PC-3 (cell line): ENCODE results near the gene RAD51C. TPM values are rescaled to one million over a fixed set of nuclear protein-coding genes. Genes with fewer than 3 reads are reported as not detected.
"Not testable (repeated sequence)": the region's sequence is repeated elsewhere in the genome, so short reads cannot be mapped to it uniquely, and the experiment has no call there.

Source experiments
- ATAC-seq: fragments of 200-7000 bp; cut with Tn5 transposase; 2 replicates; pipeline ENCODE4 v1.9.1; 2020; ENCODE audit warnings: mild to moderate bottlenecking, moderate library complexity
- BruUV-seq: library from RNA; stranded (reverse); fragments of 400-500 nt; replicated peaks from 2 replicates; lab custom pipeline; 2021; lab: Mats Ljungman, UMichigan
- CTCF ChIA-PET: fragments of 300-600 bp; sonication (Branson Sonifier 250); formaldehyde crosslinking; loops from one replicate; lab custom pipeline; 2022; ENCODE audit warnings: antibody characterized with exemption; lab: Charles Lee
- POLR2A ChIA-PET: fragments of 300-600 bp; sonication (Branson Sonifier 250); formaldehyde crosslinking; loops from one replicate; lab custom pipeline; 2022; ENCODE audit warnings: antibody characterized with exemption; ENCODE audit not compliant: unreplicated experiment; lab: Charles Lee
- DNase-seq: peaks from one replicate; pipeline ENCODE4 v3.0.0-alpha.2; 2015
- H2AFZ ChIP-seq: fragments of 300-600 bp; sonication (generic); 2 replicates; pipeline ENCODE4 v1.6.0; 2016; ENCODE audit warnings: antibody characterized with exemption, low read length
- H3F3A ChIP-seq: fragments of 300-600 bp; sonication (generic); one replicate; pipeline ENCODE4 v1.6.0; 2017; ENCODE audit warnings: antibody characterized with exemption, low read length, control low read depth, mild to moderate bottlenecking; ENCODE audit not compliant: unreplicated experiment
- H3K27ac ChIP-seq: fragments of 300-600 bp; sonication (generic); 2 replicates; pipeline ENCODE4 v1.5.1; 2016; ENCODE audit warnings: mild to moderate bottlenecking, low read length
- H3K27me3 ChIP-seq: fragments of 300-600 bp; sonication (generic); 2 replicates; pipeline ENCODE4 v1.6.1; 2016; ENCODE audit warnings: low read length, mixed read lengths
- H3K36me3 ChIP-seq: fragments of 300-600 bp; sonication (generic); 2 replicates; pipeline ENCODE4 v1.6.1; 2016; ENCODE audit warnings: low read depth, mixed run types, low read length, mixed read lengths
- H3K4me1 ChIP-seq: fragments of 300-600 bp; sonication (generic); 2 replicates; pipeline ENCODE4 v1.5.1; 2016; ENCODE audit warnings: low read length; ENCODE audit not compliant: insufficient read depth
- H3K4me2 ChIP-seq: fragments of 300-600 bp; sonication (generic); 2 replicates; pipeline ENCODE4 v1.6.0; 2016; ENCODE audit warnings: low read length
- H3K4me3 ChIP-seq: fragments of 300-600 bp; sonication (generic); 2 replicates; pipeline ENCODE4 v1.5.1; 2016; ENCODE audit warnings: mild to moderate bottlenecking, low read length, mixed read lengths
- H3K79me2 ChIP-seq: fragments of 300-600 bp; sonication (generic); 2 replicates; pipeline ENCODE4 v1.6.1; 2017; ENCODE audit warnings: low read length, mixed read lengths
- H3K9ac ChIP-seq: fragments of 300-600 bp; sonication (generic); 2 replicates; pipeline ENCODE4 v1.6.0; 2016; ENCODE audit warnings: mild to moderate bottlenecking, low read length
- H3K9me2 ChIP-seq: fragments of 300-600 bp; sonication (generic); replicated peaks from 2 replicates; pipeline ENCODE4 v1.6.1; 2016; ENCODE audit warnings: mixed run types, low read length, mixed read lengths
- H3K9me3 ChIP-seq: fragments of 300-600 bp; sonication (generic); 2 replicates; pipeline ENCODE4 v1.6.1; 2016; ENCODE audit warnings: low read length, mixed read lengths
- H4K20me1 ChIP-seq: fragments of 300-600 bp; sonication (generic); 2 replicates; pipeline ENCODE4 v1.6.1; 2016; ENCODE audit warnings: low read length, mixed read lengths
- CTCF ChIP-seq: fragments of 300-600 bp; sonication (generic); conservative IDR thresholded peaks from 2 replicates; pipeline ENCODE4 v1.5.1; 2017; ENCODE audit warnings: antibody characterized with exemption, low read depth, mild to moderate bottlenecking, low read length
- EZH2 ChIP-seq: fragments of 300-600 bp; sonication (generic); IDR thresholded peaks from one replicate; pipeline ENCODE4 v1.6.1; 2017; ENCODE audit warnings: antibody characterized with exemption, mild to moderate bottlenecking, low read length; ENCODE audit not compliant: unreplicated experiment
- EZH2phosphoT487 ChIP-seq: fragments of 300-600 bp; sonication (generic); IDR thresholded peaks from 2 replicates; pipeline ENCODE4 v1.6.1; 2018; ENCODE audit warnings: mild to moderate bottlenecking, antibody characterized with exemption, low read length, borderline replicate concordance
- intact Hi-C: fragments of 100-400 bp; cut with micrococcal nuclease; formaldehyde crosslinking; loops from 2 replicates; pipeline ENCODE4 v1.9.0; 2023
- total RNA-seq: library from RNA; depleted of rRNA; stranded (reverse); fragments of >200 nt; gene quantifications from 2 replicates; pipeline ENCODE4 v1.2.3, GENCODE V29; 2014

RAD51C gene
- total RNA-seq, 1 experiment from 2014 or later, result 71.1 TPM

DNA sequence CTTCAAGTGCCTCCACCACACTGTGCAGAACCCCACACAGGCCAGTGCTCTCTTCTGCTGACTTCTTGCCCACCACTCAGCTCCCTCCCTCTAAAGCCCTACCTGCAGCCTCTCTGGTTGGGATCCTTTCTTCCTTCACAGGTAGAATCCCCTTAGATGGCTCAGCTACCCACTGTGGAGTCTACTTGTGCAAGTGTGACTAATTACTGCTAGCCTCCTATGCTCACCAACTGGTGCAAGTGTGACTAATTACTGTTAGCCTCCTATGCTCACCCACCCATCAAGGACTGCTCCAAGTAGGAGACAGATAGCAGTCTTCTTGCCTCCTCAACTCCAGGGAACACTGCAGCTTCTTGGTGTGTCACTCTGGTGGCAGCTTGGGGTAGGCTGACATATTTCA, 44.2 kb upstream of the RAD51C start:
- ChIA-PET POLR2A (interaction anchor here (0.6 kb wide), 1 partner anchor 17 kb away, joined by 4 read pairs; no protein-coding TSS in a partner anchor), CTCF (no interaction called here)
- H3K79me2 ChIP-seq, result no peaks in the 10 kb centered on the region
- H2AFZ ChIP-seq, result no peak overlapping the region
- no peaks in the 10 kb centered on the region for H3K9me3 ChIP-seq
- H3K4me2 ChIP-seq, result no peak overlapping the region
- H3K27ac ChIP-seq, result no peak overlapping the region
- H3K4me1 ChIP-seq, result peaks cover 3% of the 10 kb centered on the region
- no peak for ATAC-seq
- no peak for DNase-seq
- H3K4me3 ChIP-seq, result no peak overlapping the region
- no peaks in the 10 kb centered on the region for H3K36me3 ChIP-seq
- TF ChIP-seq EZH2 (no peak), CTCF (no peak), EZH2phosphoT487 (no peak)
- intact Hi-C loops, result no loop called here
- no peak overlapping the region for H3K9ac ChIP-seq
- no peaks in the 10 kb centered on the region for H3F3A ChIP-seq
- no TSS peak for BruUV-seq
- no peaks in the 10 kb centered on the region for H3K27me3 ChIP-seq
- H3K9me2 ChIP-seq, result no peaks in the 10 kb centered on the region
- no peaks in the 10 kb centered on the region for H4K20me1 ChIP-seq

DNA sequence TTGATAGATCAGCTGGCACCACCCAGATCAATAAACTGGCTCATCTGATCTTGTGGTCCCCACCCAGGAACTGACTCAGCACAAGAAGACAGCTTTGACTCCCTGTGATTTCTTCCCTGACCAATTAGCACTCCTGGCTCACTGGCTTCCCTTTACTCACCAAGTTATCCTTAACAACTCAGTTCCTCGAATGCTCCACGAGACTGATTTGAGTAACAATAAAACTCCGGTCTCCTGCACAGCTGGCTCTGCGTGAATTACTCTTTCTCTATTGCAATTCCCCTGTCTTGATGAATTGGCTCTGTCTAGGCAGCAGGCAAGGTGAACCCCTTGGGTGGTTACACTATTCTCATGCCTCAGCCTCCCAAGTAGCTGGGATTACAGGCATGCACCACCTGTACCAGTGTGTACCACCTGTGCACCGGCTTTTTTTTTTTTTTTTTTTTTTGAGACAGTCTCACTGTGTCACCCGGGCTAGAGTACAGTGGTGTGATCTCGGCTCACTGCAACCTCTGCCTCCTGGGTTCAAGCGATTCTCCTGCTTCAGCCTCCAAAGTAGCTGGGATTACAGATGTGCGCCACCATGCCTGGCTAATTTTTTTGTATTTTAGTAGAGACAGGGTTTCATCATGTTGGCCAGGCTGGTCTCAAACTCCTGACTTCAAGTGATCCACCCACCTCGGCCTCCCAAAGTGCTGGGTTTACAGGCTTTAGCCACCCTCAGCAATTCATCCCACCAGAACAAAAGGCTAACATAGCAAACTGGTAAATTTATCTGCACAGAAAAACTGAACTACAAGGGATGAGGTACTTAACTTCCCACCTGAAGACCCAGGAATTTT, 34.2 kb upstream of the RAD51C start:
- H3K9ac ChIP-seq, H2AFZ ChIP-seq, H4K20me1 ChIP-seq, H3K36me3 ChIP-seq, H3K27ac ChIP-seq, H3K27me3 ChIP-seq, BruUV-seq, H3K4me1 ChIP-seq, H3K4me3 ChIP-seq, intact Hi-C loops, H3K9me2 ChIP-seq, H3K9me3 ChIP-seq, H3F3A ChIP-seq, H3K79me2 ChIP-seq: not testable (repeated sequence)
- ChIA-PET CTCF (interaction anchor here (0.7 kb wide), 1 partner anchor 98 kb away, joined by 3 read pairs; no protein-coding TSS in a partner anchor), POLR2A (interaction anchor here (0.7 to 1.2 kb wide), 4 partner anchors 26 to 86 kb away, joined by 3 to 12 read pairs (median 6); no protein-coding TSS in a partner anchor)
- ATAC-seq (peak; percentile 11; the same call in 1 of the 2 replicates), DNase-seq (peak; percentile 49)
- peak overlapping the region; percentile 75 for H3K4me2 ChIP-seq

DNA sequence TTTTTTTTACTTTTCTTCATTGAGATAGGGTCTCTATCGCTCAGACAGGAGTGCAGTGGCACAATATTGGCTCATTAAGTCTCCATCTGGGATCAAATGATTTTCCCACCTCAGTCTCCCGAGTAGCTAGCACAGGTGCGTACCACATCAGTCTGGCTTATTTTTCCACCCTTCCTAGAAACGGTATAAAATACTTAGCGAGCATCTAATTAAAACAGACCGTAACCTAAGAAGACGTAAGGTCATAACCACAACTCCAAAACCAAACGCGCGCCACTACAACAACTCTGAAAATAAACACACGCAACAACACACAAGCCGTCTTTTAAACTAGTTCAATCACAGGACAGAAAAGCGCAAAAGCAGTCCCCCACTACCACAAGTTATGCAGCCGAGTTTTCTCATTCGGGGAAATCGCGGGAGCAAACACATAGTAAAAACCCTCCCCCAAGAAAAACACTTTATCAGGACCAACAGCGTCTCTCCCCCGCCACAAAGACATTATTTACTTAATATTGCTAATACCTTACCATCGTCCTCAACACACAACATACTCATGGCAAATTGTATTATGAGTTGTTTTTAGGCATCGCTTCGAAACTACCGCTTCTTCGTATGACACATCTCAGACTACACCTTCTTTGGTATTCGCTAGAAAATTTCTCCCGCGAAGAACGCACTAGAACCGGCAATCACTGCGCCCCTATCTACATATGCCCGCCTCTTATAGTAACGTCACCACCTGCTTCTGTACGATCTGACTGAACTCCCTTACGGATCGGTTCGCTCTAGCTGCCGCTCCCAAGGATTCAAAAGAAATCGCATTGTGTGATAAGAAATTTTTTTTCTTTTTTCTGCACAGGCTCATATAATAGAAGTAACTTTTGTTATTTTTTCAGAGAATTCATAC, 33.3 kb upstream of the RAD51C start:
- Histone ChIP-seq H3K9me2 (no peaks in the 10 kb centered on the region), H3K4me1 (0 out of 2 replicates have a peak, but pooled peaks cover 8% of the 10 kb centered on the region), H3K4me2 (peak overlapping the region; percentile 75), H3K79me2 (no peaks in the 10 kb centered on the region), H3K9ac (peak overlapping the region; percentile 81), H3F3A (peaks cover 6% of the 10 kb centered on the region), H3K9me3 (no peaks in the 10 kb centered on the region), H3K27ac (peak overlapping the region; percentile 89), H4K20me1 (no peaks in the 10 kb centered on the region), H3K27me3 (no peaks in the 10 kb centered on the region), H3K4me3 (peak overlapping the region; percentile 56), H2AFZ (peak overlapping the region; percentile 73), H3K36me3 (no peaks in the 10 kb centered on the region)
- BruUV-seq, result TSS peak; percentile 100
- no peak for TF ChIP-seq CTCF
- no peak for TF ChIP-seq EZH2
- no peak for TF ChIP-seq EZH2phosphoT487
- CTCF ChIA-PET, result interaction anchor here (0.7 kb wide), 1 partner anchor 99 kb away, joined by 3 read pairs; no protein-coding TSS in a partner anchor
- intact Hi-C loops, result loop anchor here (1.0 kb wide), 4 partner anchors 8 to 141 kb away; no protein-coding TSS in a partner anchor
- DNase-seq, result peak; percentile 98
- POLR2A ChIA-PET, result interaction anchor here (0.5 to 1.2 kb wide), 6 partner anchors 27 to 87 kb away, joined by 3 to 14 read pairs (median 9); no protein-coding TSS in a partner anchor
- ATAC-seq, result peak; percentile 91

GRCh38 chr17:58659714-58660084, 32.7 kb upstream of the RAD51C start:
- H3K27me3 ChIP-seq, ATAC-seq, H3K9me3 ChIP-seq, H3K36me3 ChIP-seq, H3K9me2 ChIP-seq, H4K20me1 ChIP-seq, DNase-seq, H3K79me2 ChIP-seq, H3F3A ChIP-seq, H3K4me1 ChIP-seq, CTCF ChIA-PET: not testable (repeated sequence)
- Histone ChIP-seq H2AFZ (peak overlapping the region; percentile 73), H3K27ac (peak overlapping the region; percentile 89; the same call in 1 of the 2 replicates), H3K4me2 (peak overlapping the region; percentile 75), H3K4me3 (peak overlapping the region; percentile 56), H3K9ac (peak overlapping the region; percentile 81)
- POLR2A ChIA-PET, result interaction anchor here (0.5 to 0.8 kb wide), 2 partner anchors 37 to 56 kb away, joined by 3 to 8 read pairs; no protein-coding TSS in a partner anchor
- intact Hi-C loops, result loop anchor here (1.0 kb wide), 4 partner anchors 8 to 141 kb away; no protein-coding TSS in a partner anchor
- TSS peak; percentile 88 for BruUV-seq
